IMR-90 (cell line): ENCODE data around the gene SIX4. TPM values are rescaled to one million over a fixed set of nuclear protein-coding genes. Genes with fewer than 3 reads are reported as not detected.

Experiments used
- ATAC-seq: fragments of 200-7000 bp; cut with Tn5 transposase; 2 replicates; pipeline ENCODE4 v1.9.1; 2020; ENCODE audit warnings: low read depth, mild to moderate bottlenecking, moderate library complexity
- BruUV-seq: library from RNA; stranded (reverse); fragments of 400-500 nt; replicated peaks from 2 replicates; lab custom pipeline; 2021; lab: Mats Ljungman, UMichigan
- CTCF ChIA-PET: fragments of 300-600 bp; formaldehyde crosslinking; extraction: SDS; loops from one replicate; lab custom pipeline; 2021; ENCODE audit warnings: antibody characterized with exemption; lab: Yijun Ruan, JAX
- POLR2A ChIA-PET: fragments of 300-600 bp; sonication (Branson Sonifier 250); formaldehyde crosslinking; loops from one replicate; lab custom pipeline; 2022; ENCODE audit warnings: antibody characterized with exemption; ENCODE audit not compliant: unreplicated experiment; lab: Charles Lee
- DNase-seq: peaks from one replicate; pipeline ENCODE4 v3.0.0; 2013
- H2AFZ ChIP-seq: replicated peaks from 2 replicates; pipeline ENCODE3; 2013; ENCODE audit warnings: low read length, mild to moderate bottlenecking; ENCODE audit not compliant: poor library complexity
- H2AK5ac ChIP-seq: 2 replicates; pipeline ENCODE4 v1.6.1; 2013; ENCODE audit warnings: low read depth, low read length, inconsistent platforms
- H2AK9ac ChIP-seq: replicated peaks from 2 replicates; pipeline ENCODE3; 2013; ENCODE audit warnings: mild to moderate bottlenecking, low read depth, low read length, moderate library complexity; ENCODE audit not compliant: poor library complexity
- H2BK120ac ChIP-seq: 2 replicates; pipeline ENCODE4 v1.6.1; 2013; ENCODE audit warnings: low read depth, low read length, inconsistent platforms
- H2BK15ac ChIP-seq: 3 replicates; pipeline ENCODE4 v1.6.1; 2013; ENCODE audit warnings: low read depth, low read length, inconsistent platforms
- H2BK20ac ChIP-seq: 2 replicates; pipeline ENCODE4 v1.6.1; 2013; ENCODE audit warnings: low read depth, mild to moderate bottlenecking, inconsistent platforms, low read length, moderate library complexity
- H2BK5ac ChIP-seq: 2 replicates; pipeline ENCODE4 v1.6.1; 2013; ENCODE audit warnings: mild to moderate bottlenecking, low read depth, low read length, inconsistent platforms; ENCODE audit not compliant: poor library complexity, severe bottlenecking
- H3K14ac ChIP-seq: replicated peaks from 2 replicates; pipeline ENCODE4 v1.6.1; 2013; ENCODE audit warnings: low read depth, low read length, inconsistent platforms
- H3K18ac ChIP-seq: 2 replicates; pipeline ENCODE4 v1.6.1; 2013; ENCODE audit warnings: low read depth, low read length, control low read depth
- H3K23ac ChIP-seq: 2 replicates; pipeline ENCODE4 v1.6.1; 2013; ENCODE audit warnings: low read depth, low read length, inconsistent platforms
- H3K27ac ChIP-seq: 2 replicates; pipeline ENCODE4 v1.5.1; 2013; ENCODE audit warnings: mild to moderate bottlenecking, control low read depth, low read length; ENCODE audit not compliant: insufficient read depth
- H3K27me3 ChIP-seq: 2 replicates; pipeline ENCODE4 v1.6.1; 2013; ENCODE audit warnings: low read length; ENCODE audit not compliant: control insufficient read depth, insufficient read depth
- H3K36me3 ChIP-seq: 2 replicates; pipeline ENCODE4 v1.6.1; 2013; ENCODE audit warnings: low read length, mixed read lengths; ENCODE audit not compliant: control insufficient read depth, insufficient read depth
- H3K4ac ChIP-seq: 2 replicates; pipeline ENCODE4 v1.6.1; 2013; ENCODE audit warnings: low read depth, low read length, inconsistent platforms
- H3K4me1 ChIP-seq: 2 replicates; pipeline ENCODE4 v1.6.1; 2013; ENCODE audit warnings: low read length, mixed read lengths; ENCODE audit not compliant: control insufficient read depth, insufficient read depth
- H3K4me2 ChIP-seq: 2 replicates; pipeline ENCODE4 v1.6.1; 2013; ENCODE audit warnings: low read depth, mild to moderate bottlenecking, control low read depth, low read length, moderate library complexity
- H3K4me3 ChIP-seq: 2 replicates; pipeline ENCODE4 v1.5.1; 2013; ENCODE audit warnings: low read depth, mild to moderate bottlenecking, control low read depth, low read length, moderate library complexity; ENCODE audit not compliant: insufficient read depth
- H3K56ac ChIP-seq: 2 replicates; pipeline ENCODE4 v1.6.1; 2013; ENCODE audit warnings: low read length, inconsistent platforms; ENCODE audit not compliant: insufficient read depth; ENCODE audit errors: extremely low read depth
- H3K79me1 ChIP-seq, 2 experiments: 2 replicates each; pipeline ENCODE4 v1.6.1; 2013; ENCODE audit warnings: low read length in 2 of 2, inconsistent platforms in 1 of 2, low read depth in 1 of 2
- H3K9ac ChIP-seq: 2 replicates; pipeline ENCODE4 v1.6.1; 2013; ENCODE audit warnings: low read depth, low read length, control low read depth
- H3K9me1 ChIP-seq: 2 replicates; pipeline ENCODE4 v1.6.1; 2013; ENCODE audit warnings: low read length, inconsistent platforms; ENCODE audit not compliant: insufficient read depth
- H3K9me3 ChIP-seq: 2 replicates; pipeline ENCODE4 v1.6.1; 2013; ENCODE audit warnings: low read length; ENCODE audit not compliant: control insufficient read depth, insufficient read depth
- H4K20me1 ChIP-seq: 2 replicates; pipeline ENCODE4 v1.6.1; 2013; ENCODE audit warnings: low read length, inconsistent platforms; ENCODE audit not compliant: insufficient read depth
- H4K5ac ChIP-seq: 2 replicates; pipeline ENCODE4 v1.6.1; 2013; ENCODE audit warnings: mild to moderate bottlenecking, low read depth, low read length, control low read depth
- H4K8ac ChIP-seq, 2 experiments: 2 replicates each; pipeline ENCODE4 v1.6.1; 2013; ENCODE audit warnings: low read depth in 2 of 2, low read length in 2 of 2, control low read depth in 1 of 2, inconsistent platforms in 1 of 2
- H4K91ac ChIP-seq: 2 replicates; pipeline ENCODE4 v1.6.1; 2013; ENCODE audit warnings: low read depth, low read length, inconsistent platforms; ENCODE audit not compliant: insufficient read depth
- CEBPB ChIP-seq: IDR thresholded peaks from 2 replicates; pipeline ENCODE4 v1.6.1; 2012; ENCODE audit warnings: low read depth, low read length, improper control_type of control experiment
- ELK1 ChIP-seq: fragments of 150-350 bp; IDR thresholded peaks from 2 replicates; pipeline ENCODE4 v1.6.1; 2016; ENCODE audit warnings: low read depth, mild to moderate bottlenecking, low read length, moderate library complexity, borderline replicate concordance
- MXI1 ChIP-seq: IDR thresholded peaks from 2 replicates; pipeline ENCODE4 v1.6.1; 2012; ENCODE audit warnings: low read depth, mild to moderate bottlenecking, low read length, moderate library complexity, borderline replicate concordance
- RAD21 ChIP-seq: IDR thresholded peaks from 2 replicates; pipeline ENCODE4 v1.6.1; 2012; ENCODE audit warnings: low read length, improper control_type of control experiment
- SMC3 ChIP-seq: fragments of 150-350 bp; IDR thresholded peaks from 2 replicates; pipeline ENCODE4 v1.6.1; 2016; ENCODE audit warnings: low read depth, mild to moderate bottlenecking, antibody characterized with exemption, low read length, moderate library complexity
- USF2 ChIP-seq: fragments of 150-350 bp; IDR thresholded peaks from 2 replicates; pipeline ENCODE4 v1.6.1; 2017; ENCODE audit warnings: mild to moderate bottlenecking, antibody characterized with exemption, low read length, low read depth
- dilution Hi-C: fragments of 300-500 bp; cut with HindIII; formaldehyde crosslinking; loops from one replicate; pipeline ENCODE4 v1.14.3; 2018; ENCODE audit warnings: low sequenced_read_pairs; ENCODE audit not compliant: unreplicated experiment
- in situ Hi-C: fragments of 300-500 bp; cut with MboI; formaldehyde crosslinking; loops from 3 replicates; pipeline ENCODE4 v1.14.3; 2019; ENCODE audit warnings: low sequenced_read_pairs, inconsistent platforms, mixed read lengths
- intact Hi-C: fragments of 100-400 bp; cut with micrococcal nuclease; formaldehyde crosslinking; loops from 2 replicates; pipeline ENCODE4 v1.10.0; 2022
- polyA plus RNA-seq, 3 experiments: library from polyadenylated mRNA; depleted of rRNA; stranded (reverse); fragments of >200 nt; gene quantifications; 2 replicates each; pipeline ENCODE4 v1.2.3, GENCODE V29; 2012; ENCODE audit warnings: low replicate concordance in 1 of 3
- total RNA-seq: library from RNA; depleted of rRNA; stranded (reverse); fragments of >200 nt; gene quantifications from 2 replicates; pipeline ENCODE4 v1.2.3, GENCODE V29; 2012

SIX4 gene
- total and polyA plus RNA-seq, 2 of the 4 experiments (the other 2 are of a cell fraction), result 7.1 to 42.7 TPM

- no peaks in the 10 kb centered on the region for H3K36me3 ChIP-seq
- no peak for ATAC-seq
- no peaks in the 10 kb centered on the region for H3K4me1 ChIP-seq
- no peak overlapping the region for H2BK20ac ChIP-seq
- DNase-seq, result no peak
- no peak overlapping the region for H3K4ac ChIP-seq
- no peak overlapping the region for H2BK120ac ChIP-seq
- POLR2A ChIA-PET, result no interaction called here
- 0 out of 2 replicates have a peak overlapping the region, but pooled peaks have one; percentile 14 for H3K14ac ChIP-seq
- H2BK5ac ChIP-seq, result no peak overlapping the region
- no peak overlapping the region for H3K23ac ChIP-seq
- H3K4me2 ChIP-seq, result no peak overlapping the region
- peak overlapping the region; percentile 7 for H2AFZ ChIP-seq
- no peaks in the 10 kb centered on the region for H3K9me1 ChIP-seq
- peaks cover 2 to 3% of the 10 kb centered on the region in 2 experiments; a peak in 2 of 4 replicates for H3K79me1 ChIP-seq
- no peak overlapping the region for H3K56ac ChIP-seq
- no peak overlapping the region for H2AK9ac ChIP-seq
- CTCF ChIA-PET, result no interaction called here
- no peak overlapping the region for H3K27ac ChIP-seq
- no peak overlapping the region for H4K8ac ChIP-seq
- H3K4me3 ChIP-seq, result no peak overlapping the region
- H3K27me3 ChIP-seq, result no peaks in the 10 kb centered on the region
- H3K18ac ChIP-seq, result no peak overlapping the region
- no peak overlapping the region for H4K5ac ChIP-seq
- intact Hi-C loops, result no loop called here
- no peak overlapping the region for H2AK5ac ChIP-seq
- no TSS peak for BruUV-seq
- no peak overlapping the region for H4K91ac ChIP-seq
- no peak for TF ChIP-seq RAD21
- TF ChIP-seq SMC3, result no peak
- TF ChIP-seq USF2, result no peak
- TF ChIP-seq MXI1, result no peak
- TF ChIP-seq CEBPB, result no peak
- no peak for TF ChIP-seq ELK1
- H4K20me1 ChIP-seq, result peaks cover 3% of the 10 kb centered on the region; the same call in 1 of the 2 replicates
- dilution Hi-C loops, result no loop called here
- no peak overlapping the region for H3K9ac ChIP-seq
- in situ Hi-C loops, result no loop called here
- H2BK15ac ChIP-seq, result no peak overlapping the region
- H3K9me3 ChIP-seq, result peaks cover 12% of the 10 kb centered on the region
Observed at GRCh38 chr14:60705100-60705499, 19.1 kb downstream of the SIX4 start.
